Activated CD4-positive, alpha-beta T cell treated with anti-CD3 and anti-CD28 coated beads, Interleukin-2, amount 50 U/mL, for 48 hours (primary cell): ENCODE measurements around the gene OR12D1.
"Not testable (repeated sequence)": the region's sequence is repeated elsewhere in the genome, so short reads cannot be mapped to it uniquely, and the experiment has no call there.

Experiments used
- DNase-seq, 2 experiments: peaks; one replicate each; pipeline ENCODE4 v3.0.0-alpha.2; 2020

Gene OR12D1

GRCh38 chr6:29414588-29414987, at the start of gene OR12D1:
TSS of gene OR12D1 (plus strand) at chr6:29414928.
- no peak for DNase-seq

- DNase-seq: no peak
Measured at GRCh38 chr6:29368765-29369164, 46.0 kb upstream of the OR12D1 start, which contains the start of gene OR5V1. TSS of gene OR5V1 (minus strand) at chr6:29368865. CDS start at chr6:29356195, 12,670 bp downstream.

- DNase-seq: no peak
Measured at GRCh38 chr6:29375191-29375590, 39.5 kb upstream of the OR12D1 start, which contains the start of gene OR12D3. TSS of gene OR12D3 (minus strand) at chr6:29375291. CDS start at chr6:29375287, 4 bp downstream.

- no peak for DNase-seq
Measured at GRCh38 chr6:29376003-29376402, 38.7 kb upstream of the OR12D1 start.

- DNase-seq: no peak
Measured at GRCh38 chr6:29388533-29388932, 26.2 kb upstream of the OR12D1 start.

GRCh38 chr6:29395331-29395730, 19.4 kb upstream of the OR12D1 start, which contains the start of gene OR12D2:
TSS of gene OR12D2 (plus strand) at chr6:29395631. CDS start at chr6:29396700, 1,069 bp downstream.
- DNase-seq: no peak

GRCh38 chr6:29399525-29399924, 15.2 kb upstream of the OR12D1 start:
- no peak for DNase-seq

GRCh38 chr6:29403801-29404200, 10.9 kb upstream of the OR12D1 start:
- DNase-seq: no peak

GRCh38 chr6:29419516-29419915, 4.8 kb downstream of the OR12D1 start:
- DNase-seq: no peak

GRCh38 chr6:29424168-29424567, 9.4 kb downstream of the OR12D1 start:
- DNase-seq: no peak

- no peak for DNase-seq
Measured at GRCh38 chr6:29424575-29424974, 9.8 kb downstream of the OR12D1 start.

- no peak for DNase-seq
Measured at GRCh38 chr6:29425075-29425474, 10.3 kb downstream of the OR12D1 start.

- DNase-seq: no peak
Measured at GRCh38 chr6:29426654-29427053, 11.9 kb downstream of the OR12D1 start.

- not testable (repeated sequence) for DNase-seq
Measured at GRCh38 chr6:29436730-29437129, 22.0 kb downstream of the OR12D1 start.

- DNase-seq: no peak
Measured at GRCh38 chr6:29439006-29439405, 24.3 kb downstream of the OR12D1 start, which contains the start of gene OR10C1. TSS of gene OR10C1 (plus strand) at chr6:29439306. CDS start at chr6:29440016, 710 bp downstream.

GRCh38 chr6:29442719-29443118, 28.0 kb downstream of the OR12D1 start:
- DNase-seq: no peak

GRCh38 chr6:29444031-29444430, 29.3 kb downstream of the OR12D1 start:
- not testable (repeated sequence) for DNase-seq

GRCh38 chr6:29447670-29448069, 32.9 kb downstream of the OR12D1 start:
- DNase-seq: no peak

- DNase-seq: no peak
Measured at GRCh38 chr6:29451471-29452193, 36.9 kb downstream of the OR12D1 start.

GRCh38 chr6:29456971-29457370, 42.2 kb downstream of the OR12D1 start, which contains the start of the genes OR11A1 and OR2H1:
TSS of gene OR11A1 (minus strand) at chr6:29457071. CDS start at chr6:29427641, 29,430 bp downstream.
TSS of gene OR2H1 (plus strand) at chr6:29457155. CDS start at chr6:29461770, 4,615 bp downstream.
- no peak for DNase-seq

GRCh38 chr6:29461021-29461814, 46.5 kb downstream of the OR12D1 start:
- no peak for DNase-seq

GRCh38 chr6:29462022-29462421, 47.3 kb downstream of the OR12D1 start:
- no peak for DNase-seq

GRCh38 chr6:29465279-29465678, 50.6 kb downstream of the OR12D1 start:
- DNase-seq: no peak

- DNase-seq: no peak
Measured at GRCh38 chr6:29465801-29466200, 51.1 kb downstream of the OR12D1 start.
